GM12878 (cell line): ENCODE data around the gene PHF1. TPM values are rescaled to one million over a fixed set of nuclear protein-coding genes. Genes with fewer than 3 reads are reported as not detected.

Experiments
- ATAC-seq: fragments of 200-7000 bp; cut with Tn5 transposase; 3 replicates; pipeline ENCODE4 v1.9.1; 2020; ENCODE audit warnings: mild to moderate bottlenecking, moderate library complexity
- BruUV-seq: library from RNA; stranded (reverse); fragments of 400-500 nt; replicated peaks from 2 replicates; lab custom pipeline; 2021; lab: Mats Ljungman, UMichigan
- CTCF ChIA-PET: fragments of 300-600 bp; sonication (Branson Sonifier 250); formaldehyde crosslinking; extraction: SDS; loops from one replicate; lab custom pipeline; 2021; ENCODE audit warnings: inconsistent platforms; lab: Yijun Ruan, JAX
- POLR2A ChIA-PET: fragments of 350-600 bp; formaldehyde crosslinking; extraction: SDS; loops from one replicate; lab custom pipeline; 2021; ENCODE audit warnings: inconsistent platforms; lab: Charles Lee
- RAD21 ChIA-PET: fragments of 300-600 bp; sonication (Branson Sonifier 250); formaldehyde crosslinking; loops from one replicate; lab custom pipeline; 2023; ENCODE audit warnings: antibody characterized with exemption; ENCODE audit not compliant: unreplicated experiment; lab: Charles Lee
- SMC1A ChIA-PET: fragments of 300-600 bp; sonication (Branson Sonifier 250); formaldehyde crosslinking; loops from one replicate; lab custom pipeline; 2023; ENCODE audit not compliant: unreplicated experiment, uncharacterized antibody; lab: Charles Lee
- DNase-seq: peaks from one replicate; pipeline ENCODE4 v3.0.0-alpha.2; 2011; ENCODE audit warnings: low read depth, low spot score
- FAIRE-seq: peaks from 3 replicates; lab custom pipeline; 2011; peaks lifted over from hg19 to GRCh38; lab: Jason Lieb, UNC
- H2AFZ ChIP-seq: 2 replicates; pipeline ENCODE4 v1.6.0; 2011; ENCODE audit warnings: low read depth, low read length, control low read depth; ENCODE audit not compliant: control insufficient read depth
- H3K27ac ChIP-seq: 2 replicates; pipeline ENCODE4 v1.5.1; 2011; ENCODE audit warnings: control low read depth; ENCODE audit not compliant: control insufficient read depth, insufficient read depth
- H3K27me3 ChIP-seq, 2 experiments: replicated peaks in 1 of 2; 2 replicates each; pipeline versions ENCODE4 v1.6.0 to v1.6.1; 2011; ENCODE audit warnings: low read length in 1 of 2; ENCODE audit not compliant: control insufficient read depth in 2 of 2, insufficient read depth in 2 of 2
- H3K36me3 ChIP-seq, 2 experiments: 2 replicates each; pipeline ENCODE4 v1.5.1; 2011; ENCODE audit warnings: low read length in 1 of 2; ENCODE audit not compliant: control insufficient read depth in 2 of 2, insufficient read depth in 2 of 2
- H3K4me1 ChIP-seq: 2 replicates; pipeline ENCODE4 v1.6.1; 2011; ENCODE audit warnings: mild to moderate bottlenecking, low read length, moderate library complexity, mixed read lengths; ENCODE audit not compliant: control insufficient read depth, insufficient read depth
- H3K4me2 ChIP-seq: 2 replicates; pipeline ENCODE4 v1.6.0; 2011; ENCODE audit warnings: control low read depth; ENCODE audit not compliant: control insufficient read depth, insufficient read depth
- H3K4me3 ChIP-seq: fragments of 200-600 bp; sonication (generic); 2 replicates; pipeline ENCODE4 v1.5.1; 2016
- H3K79me2 ChIP-seq: 2 replicates; pipeline ENCODE4 v1.6.0; 2011; ENCODE audit warnings: low read length; ENCODE audit not compliant: control insufficient read depth, insufficient read depth
- H3K9ac ChIP-seq: 2 replicates; pipeline ENCODE4 v1.8.0; 2011; ENCODE audit warnings: low read length, control low read depth, mixed read lengths; ENCODE audit not compliant: control insufficient read depth, insufficient read depth
- H3K9me3 ChIP-seq: replicated peaks from 3 replicates; pipeline ENCODE4 v1.5.1; 2011; ENCODE audit warnings: mild to moderate bottlenecking, low read length; ENCODE audit not compliant: control insufficient read depth, insufficient read depth
- H4K20me1 ChIP-seq: 2 replicates; pipeline ENCODE4 v1.6.0; 2011; ENCODE audit not compliant: control insufficient read depth, insufficient read depth
- CEBPZ ChIP-seq: fragments of 150-350 bp; IDR thresholded peaks from 2 replicates; pipeline ENCODE4 v1.6.1; 2016; ENCODE audit warnings: low read depth, low read length
- CHD1 ChIP-seq: IDR thresholded peaks from 2 replicates; pipeline ENCODE4 v1.6.1; 2012; ENCODE audit warnings: low read depth, low read length, improper control_type of control experiment
- EGR1 ChIP-seq, 2 experiments: IDR thresholded peaks; 1 replicate in 1 of 2; 2 replicates in 1 of 2; pipeline ENCODE4 v1.6.1; 2011 to 2012; ENCODE audit warnings: low read depth in 2 of 2, low read length in 2 of 2, borderline replicate concordance in 1 of 2, mild to moderate bottlenecking in 1 of 2, moderate library complexity in 1 of 2
- HCFC1 ChIP-seq: fragments of 150-350 bp; IDR thresholded peaks from 2 replicates; pipeline ENCODE4 v1.6.1; 2014; ENCODE audit warnings: low read length
- HDGF ChIP-seq: fragments of 450-650 bp; IDR thresholded peaks from 2 replicates; pipeline ENCODE4 v1.6.1; 2016; ENCODE audit warnings: antibody characterized with exemption
- MLLT1 ChIP-seq: fragments of 450-650 bp; IDR thresholded peaks from 2 replicates; pipeline ENCODE4 v1.6.1; 2016; ENCODE audit warnings: mild to moderate bottlenecking
- NR2C1 ChIP-seq: fragments of 450-650 bp; IDR thresholded peaks from 2 replicates; pipeline ENCODE4 v1.6.1; 2017; ENCODE audit warnings: antibody characterized with exemption, mild to moderate bottlenecking, moderate library complexity
- ZNF622 ChIP-seq: fragments of 450-650 bp; IDR thresholded peaks from 2 replicates; pipeline ENCODE4 v1.6.1; 2017; ENCODE audit warnings: mild to moderate bottlenecking, inconsistent platforms
- WGBS: methylation state at CpG from one replicate; pipeline ENCODE4 v1.1.6; 2016; ENCODE audit warnings: low lambda C conversion rate; ENCODE audit not compliant: insufficient replicate concordance, insufficient coverage; ENCODE audit errors: missing lambda C conversion rate; 5-methylcytosine and 5-hydroxymethylcytosine counted together
- in situ Hi-C: fragments of 300-500 bp; cut with MboI; formaldehyde crosslinking; loops from 9 replicates; pipeline ENCODE4 v1.14.3; 2018; ENCODE audit warnings: mixed read lengths
- intact Hi-C: fragments of 100-400 bp; cut with micrococcal nuclease; formaldehyde crosslinking; loops from one replicate; pipeline ENCODE4 v1.14.2; 2022; ENCODE audit not compliant: unreplicated experiment
- polyA plus RNA-seq, 11 experiments: library from polyadenylated mRNA; depleted of rRNA in 4 of 11; unstranded in 6 of 11; stranded (reverse) in 5 of 11; fragments of >200 nt; fragmentation: Nextera tagmentation in 4 of 11; fragmentation: Illumina TruSeq in 1 of 11; extraction: Ambion mirVana in 4 of 11; extraction: Trizol in 1 of 11; gene quantifications; 1 replicate in 1 of 11; 2 replicates in 10 of 11; pipeline versions ENCODE4 v1.2.1 to v1.2.3, GENCODE V29; 2011 to 2016; ENCODE audit warnings: inconsistent platforms in 2 of 11, missing spikeins in 2 of 11, low read depth in 1 of 11
- total RNA-seq, 4 experiments: library from RNA; depleted of rRNA in 3 of 4; stranded (reverse); fragments of >200 nt in 3 of 4; fragmentation: Illumina TruSeq in 1 of 4; extraction: Trizol in 1 of 4; gene quantifications; 2 replicates each; pipeline versions ENCODE4 v1.2.1 to v1.2.3, GENCODE V29; 2013 to 2021
- TF ChIP-seq, protein P1 (sequence below): fragments of 450-650 bp; IDR thresholded peaks from 2 replicates; pipeline ENCODE4 v1.6.1; 2016; ENCODE audit warnings: mild to moderate bottlenecking
- TF ChIP-seq, protein P2 (sequence below): IDR thresholded peaks from 2 replicates; pipeline ENCODE4 v1.6.1; 2012; ENCODE audit warnings: low read depth, low read length, improper control_type of control experiment

Gene PHF1
- total and polyA plus RNA-seq, 10 of the 15 experiments (the other 5 are each of a cell fraction or from before 2014, with no cell fraction given), result 1.3 to 17.8 (median 6.2) TPM

DNA sequence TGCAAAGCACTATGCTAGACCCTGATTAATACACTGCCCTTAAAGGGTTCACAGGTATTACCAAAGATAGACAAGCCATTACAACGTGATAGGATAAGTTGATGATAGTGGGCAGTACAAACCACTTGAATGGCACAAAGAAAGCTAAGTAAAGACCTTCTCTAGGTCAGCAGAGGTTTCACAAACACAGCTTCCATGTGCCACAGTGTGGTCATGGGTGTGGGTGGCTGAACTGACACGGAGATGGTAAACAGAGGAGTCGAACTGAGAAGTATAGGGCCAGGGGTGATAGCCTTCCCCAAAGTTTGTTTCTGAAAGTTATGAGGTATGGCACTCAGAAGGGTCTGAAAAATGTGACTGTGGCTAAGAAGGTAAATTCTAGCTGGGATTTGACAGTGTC, 47.9 kb downstream of the PHF1 start:
- H4K20me1 ChIP-seq, result no peaks in the 10 kb centered on the region
- DNase-seq, result no peak
- 66% methylated on average over 3 of the region's 3 CpGs for WGBS
- in situ Hi-C loops (no loop called here), intact Hi-C loops (no loop called here)
- ChIA-PET CTCF (interaction anchor here (0.6 to 0.8 kb wide), 2 partner anchors 103 to 149 kb away, joined by 3 read pairs; no protein-coding TSS in a partner anchor), POLR2A (no interaction called here), RAD21 (no interaction called here), SMC1A (no interaction called here)
- H3K27ac ChIP-seq, result no peak overlapping the region
- no peak for ATAC-seq
- BruUV-seq, result no TSS peak
- no peaks in the 10 kb centered on the region; a peak in 1 of 4 replicates for H3K36me3 ChIP-seq
- H3K9ac ChIP-seq, result no peak overlapping the region
- no peaks in the 10 kb centered on the region for H3K27me3 ChIP-seq
- H3K9me3 ChIP-seq, result no peaks in the 10 kb centered on the region
- FAIRE-seq, result no peak
- peaks cover 3% of the 10 kb centered on the region; the same call in 1 of the 2 replicates for H3K4me1 ChIP-seq
- TF ChIP-seq HDGF, result no peak
- TF ChIP-seq, protein P1, sequence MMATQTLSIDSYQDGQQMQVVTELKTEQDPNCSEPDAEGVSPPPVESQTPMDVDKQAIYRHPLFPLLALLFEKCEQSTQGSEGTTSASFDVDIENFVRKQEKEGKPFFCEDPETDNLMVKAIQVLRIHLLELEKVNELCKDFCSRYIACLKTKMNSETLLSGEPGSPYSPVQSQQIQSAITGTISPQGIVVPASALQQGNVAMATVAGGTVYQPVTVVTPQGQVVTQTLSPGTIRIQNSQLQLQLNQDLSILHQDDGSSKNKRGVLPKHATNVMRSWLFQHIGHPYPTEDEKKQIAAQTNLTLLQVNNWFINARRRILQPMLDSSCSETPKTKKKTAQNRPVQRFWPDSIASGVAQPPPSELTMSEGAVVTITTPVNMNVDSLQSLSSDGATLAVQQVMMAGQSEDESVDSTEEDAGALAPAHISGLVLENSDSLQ, result no peak
- no peak for TF ChIP-seq CEBPZ
- TF ChIP-seq, protein P2, sequence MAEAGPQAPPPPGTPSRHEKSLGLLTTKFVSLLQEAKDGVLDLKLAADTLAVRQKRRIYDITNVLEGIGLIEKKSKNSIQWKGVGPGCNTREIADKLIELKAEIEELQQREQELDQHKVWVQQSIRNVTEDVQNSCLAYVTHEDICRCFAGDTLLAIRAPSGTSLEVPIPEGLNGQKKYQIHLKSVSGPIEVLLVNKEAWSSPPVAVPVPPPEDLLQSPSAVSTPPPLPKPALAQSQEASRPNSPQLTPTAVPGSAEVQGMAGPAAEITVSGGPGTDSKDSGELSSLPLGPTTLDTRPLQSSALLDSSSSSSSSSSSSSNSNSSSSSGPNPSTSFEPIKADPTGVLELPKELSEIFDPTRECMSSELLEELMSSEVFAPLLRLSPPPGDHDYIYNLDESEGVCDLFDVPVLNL, result no peak
- no peak for TF ChIP-seq HCFC1
- TF ChIP-seq CHD1, result no peak
- TF ChIP-seq MLLT1, result no peak
- no peak for TF ChIP-seq NR2C1
- no peak for TF ChIP-seq EGR1 (IDR thresholded peaks at IDR 0.05; ENCODE audit: borderline replicate concordance in 1 of 2, low read depth in 2 of 2, low read length in 2 of 2)
- TF ChIP-seq ZNF622, result no peak
- peaks cover 14% of the 10 kb centered on the region for H3K79me2 ChIP-seq
- no peak overlapping the region for H3K4me3 ChIP-seq
- no peak overlapping the region for H2AFZ ChIP-seq
- H3K4me2 ChIP-seq, result no peak overlapping the region
